ENCODE results near the gene ZNF653. TPM values are rescaled to one million over a fixed set of nuclear protein-coding genes. Genes with fewer than 3 reads are reported as not detected.
"Not testable (repeated sequence)": the region's sequence is repeated elsewhere in the genome, so short reads cannot be mapped to it uniquely, and the experiment has no call there.

Gene ZNF653
- total RNA-seq, 1 donor from 2014 or later = 14.7 TPM

GRCh38 chr19:11456659-11457058 is 49.0 kb downstream of the ZNF653 start:
- no peak for DNase-seq (ENCODE audit: low spot score)

GRCh38 chr19:11455233-11455554 is 50.4 kb downstream of the ZNF653 start:
- DNase-seq (ENCODE audit: low spot score) = not testable (repeated sequence)

GRCh38 chr19:11453468-11454341 is 51.9 kb downstream of the ZNF653 start:
- DNase-seq (ENCODE audit: low spot score) = no peak

- DNase-seq (ENCODE audit: low spot score) = no peak
Observed at GRCh38 chr19:11452620-11453310, 52.9 kb downstream of the ZNF653 start.

- DNase-seq (ENCODE audit: low spot score) = peak; percentile 22
Observed at GRCh38 chr19:11451871-11452619, 53.6 kb downstream of the ZNF653 start.

GRCh38 chr19:11451327-11451870 is 54.2 kb downstream of the ZNF653 start:
- no peak for DNase-seq (ENCODE audit: low spot score)

GRCh38 chr19:11450570-11451326 is 54.9 kb downstream of the ZNF653 start:
- no peak for DNase-seq (ENCODE audit: low spot score)

- no peak for DNase-seq (ENCODE audit: low spot score)
Observed at GRCh38 chr19:11448923-11449554, 56.6 kb downstream of the ZNF653 start.

- DNase-seq (ENCODE audit: low spot score) = no peak
Observed at GRCh38 chr19:11448410-11448809, 57.2 kb downstream of the ZNF653 start.

- no peak for DNase-seq (ENCODE audit: low spot score)
Observed at GRCh38 chr19:11447347-11448262, 58.0 kb downstream of the ZNF653 start.

- DNase-seq (ENCODE audit: low spot score) = peak; percentile 23
Observed at GRCh38 chr19:11446652-11447301, 58.9 kb downstream of the ZNF653 start.

- DNase-seq (ENCODE audit: low spot score) = no peak
Observed at GRCh38 chr19:11446271-11446651, 59.4 kb downstream of the ZNF653 start.

GRCh38 chr19:11445141-11445540 is 60.5 kb downstream of the ZNF653 start:
- DNase-seq (ENCODE audit: low spot score) = no peak

GRCh38 chr19:11444059-11444458 is 61.6 kb downstream of the ZNF653 start:
- no peak for DNase-seq (ENCODE audit: low spot score)

- no peak for DNase-seq (ENCODE audit: low spot score)
Observed at GRCh38 chr19:11437955-11438354, 67.7 kb downstream of the ZNF653 start.

- no peak for DNase-seq (ENCODE audit: low spot score)
Observed at GRCh38 chr19:11435833-11436313, 69.8 kb downstream of the ZNF653 start.

GRCh38 chr19:11435057-11435832 is 70.4 kb downstream of the ZNF653 start, which contains the start of the genes ODAD3 and PRKCSH:
Gene ODAD3 (minus strand): TSS chr19:11435121. CDS start chr19:11435016, 105 bp downstream.
Gene PRKCSH (plus strand): TSS chr19:11435635. CDS start chr19:11436118, 483 bp downstream.
- peak; percentile 100 for DNase-seq (ENCODE audit: low spot score)

GRCh38 chr19:11434703-11435056 is 71.0 kb downstream of the ZNF653 start:
- DNase-seq (ENCODE audit: low spot score) = no peak
